Prostate gland (tissue), 2 donors: Measurements from ENCODE around the gene SVOPL.

Source experiments
- POLR2A ChIP-seq: fragments of 450-650 bp; IDR thresholded peaks from one replicate; pipeline ENCODE4 v1.6.1; 2016; ENCODE audit warnings: antibody characterized with exemption, mild to moderate bottlenecking
- POLR2AphosphoS5 ChIP-seq: sonication (generic); formaldehyde crosslinking; IDR thresholded peaks from one replicate; pipeline ENCODE4 v1.6.1; 2017; ENCODE audit warnings: antibody characterized with exemption
- TF ChIP-seq, protein P1 (sequence below), 4 experiments: fragments of 200-600 bp in 2 of 4; fragments of 450-650 bp in 2 of 4; sonication (generic) in 2 of 4; IDR thresholded peaks; 1 replicate in 3 of 4; 2 replicates in 1 of 4; pipeline ENCODE4 v1.5.1; 2016 to 2019; ENCODE audit warnings: antibody characterized with exemption in 4 of 4, mild to moderate bottlenecking in 2 of 4, moderate library complexity in 2 of 4

DNA sequence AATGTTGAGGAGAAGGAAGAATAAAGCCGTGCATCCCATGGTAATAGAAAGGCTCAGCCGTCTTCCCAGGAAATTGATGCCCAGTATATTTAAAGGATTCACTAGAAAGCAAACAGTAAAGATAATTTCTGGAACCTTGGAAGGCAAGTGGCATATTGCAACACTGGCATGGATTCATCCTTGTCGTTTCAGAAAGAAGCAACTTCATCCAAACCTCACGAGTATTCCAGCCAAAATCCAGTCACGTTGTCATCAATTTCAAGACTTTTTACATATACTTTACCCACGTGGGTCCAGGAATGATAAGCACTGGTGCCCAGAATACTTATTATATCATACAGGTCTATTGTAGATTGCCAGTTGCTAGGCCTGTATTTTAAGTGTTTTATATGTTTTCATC lies 73.8 kb downstream of the SVOPL start:
- TF ChIP-seq, protein P1, sequence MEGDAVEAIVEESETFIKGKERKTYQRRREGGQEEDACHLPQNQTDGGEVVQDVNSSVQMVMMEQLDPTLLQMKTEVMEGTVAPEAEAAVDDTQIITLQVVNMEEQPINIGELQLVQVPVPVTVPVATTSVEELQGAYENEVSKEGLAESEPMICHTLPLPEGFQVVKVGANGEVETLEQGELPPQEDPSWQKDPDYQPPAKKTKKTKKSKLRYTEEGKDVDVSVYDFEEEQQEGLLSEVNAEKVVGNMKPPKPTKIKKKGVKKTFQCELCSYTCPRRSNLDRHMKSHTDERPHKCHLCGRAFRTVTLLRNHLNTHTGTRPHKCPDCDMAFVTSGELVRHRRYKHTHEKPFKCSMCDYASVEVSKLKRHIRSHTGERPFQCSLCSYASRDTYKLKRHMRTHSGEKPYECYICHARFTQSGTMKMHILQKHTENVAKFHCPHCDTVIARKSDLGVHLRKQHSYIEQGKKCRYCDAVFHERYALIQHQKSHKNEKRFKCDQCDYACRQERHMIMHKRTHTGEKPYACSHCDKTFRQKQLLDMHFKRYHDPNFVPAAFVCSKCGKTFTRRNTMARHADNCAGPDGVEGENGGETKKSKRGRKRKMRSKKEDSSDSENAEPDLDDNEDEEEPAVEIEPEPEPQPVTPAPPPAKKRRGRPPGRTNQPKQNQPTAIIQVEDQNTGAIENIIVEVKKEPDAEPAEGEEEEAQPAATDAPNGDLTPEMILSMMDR (IDR thresholded peaks at IDR 0.05): no peak
- no peak for TF ChIP-seq POLR2AphosphoS5
- TF ChIP-seq POLR2A: no peak
